Forelimb muscle (tissue), 1 donor: ENCODE measurements around the gene WDFY4. TPM values are rescaled to one million over a fixed set of nuclear protein-coding genes. Genes with fewer than 3 reads are reported as not detected.

Experiments used
- DNase-seq: peaks from one replicate; pipeline ENCODE4 v3.0.0-alpha.2; 2013; ENCODE audit warnings: low read depth
- polyA plus RNA-seq: library from polyadenylated mRNA; unstranded; fragments of 120-200 nt; gene quantifications from one replicate; pipeline ENCODE4 v1.2.1, GENCODE V29; 2013; ENCODE audit not compliant: insufficient read length

Gene WDFY4
- polyA plus RNA-seq, 1 donor: 3.7 TPM

DNA sequence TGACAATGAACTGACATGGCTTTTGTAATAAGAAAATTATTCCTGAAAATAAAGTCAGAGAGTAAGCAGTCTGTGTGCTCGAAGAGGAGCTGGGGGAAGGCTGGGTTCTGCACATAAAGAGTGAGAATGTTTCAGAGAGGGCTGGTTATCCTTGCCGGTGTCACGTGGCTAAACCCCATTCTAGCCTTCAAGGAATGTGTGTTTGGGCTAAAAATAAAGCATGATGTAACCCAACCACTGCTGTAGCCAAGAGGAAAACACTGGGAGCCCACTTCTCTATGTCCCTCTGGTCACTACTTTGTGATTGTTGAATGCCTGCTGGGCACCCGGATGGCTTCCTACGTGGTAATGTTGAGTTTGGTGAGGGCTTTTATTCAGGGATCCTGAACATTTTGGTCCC, 23.5 kb downstream of the WDFY4 start:
- peak; percentile 14 for DNase-seq

DNA sequence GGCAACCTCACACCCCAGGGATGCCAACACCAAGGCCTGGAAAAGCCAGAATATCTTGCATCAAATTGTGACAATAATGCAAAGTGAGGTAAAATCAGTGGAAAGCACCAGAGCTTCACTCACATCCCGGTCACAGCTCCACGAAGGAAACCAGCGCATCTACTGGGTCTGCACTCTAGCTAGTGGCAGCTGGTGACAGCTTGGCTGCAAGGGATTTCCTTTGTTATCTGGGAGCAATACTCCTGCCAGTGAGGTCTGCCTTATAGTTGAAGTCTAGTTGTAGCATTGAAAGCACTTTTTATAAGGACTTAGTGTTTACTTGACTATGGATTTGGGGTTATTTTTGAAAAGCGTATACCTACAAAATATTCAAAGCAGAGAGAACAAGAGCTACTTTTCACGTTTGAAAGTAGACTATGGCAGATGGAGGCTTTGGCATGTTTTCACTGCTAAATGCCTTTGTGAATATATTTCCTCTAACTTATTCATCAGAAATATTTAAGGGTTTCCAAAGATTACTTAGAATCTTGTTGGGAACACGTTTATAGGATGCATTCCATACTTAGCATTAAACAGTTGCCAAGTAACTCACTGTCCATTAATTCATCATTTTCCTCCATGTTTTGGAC, 26.1 kb downstream of the WDFY4 start:
- no peak for DNase-seq

DNA sequence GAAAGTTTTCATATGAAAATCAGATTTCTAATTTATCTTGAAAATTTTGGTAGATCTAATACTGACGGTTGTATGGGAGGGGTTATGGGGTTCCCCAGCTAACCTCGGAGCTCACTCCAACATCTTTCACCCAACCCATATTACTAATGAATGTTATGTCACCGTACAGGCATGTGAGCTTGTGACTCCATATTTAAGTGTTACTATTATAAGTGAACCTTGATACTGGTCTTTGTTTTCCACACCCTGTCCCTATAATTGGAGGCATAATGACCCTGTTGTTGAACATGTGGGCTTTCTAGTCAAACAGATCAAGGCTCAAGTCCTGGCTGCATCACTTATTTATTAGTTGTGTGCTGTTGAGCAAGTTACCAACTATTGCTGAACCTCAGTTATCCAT, 27.2 kb downstream of the WDFY4 start:
- no peak for DNase-seq

DNA sequence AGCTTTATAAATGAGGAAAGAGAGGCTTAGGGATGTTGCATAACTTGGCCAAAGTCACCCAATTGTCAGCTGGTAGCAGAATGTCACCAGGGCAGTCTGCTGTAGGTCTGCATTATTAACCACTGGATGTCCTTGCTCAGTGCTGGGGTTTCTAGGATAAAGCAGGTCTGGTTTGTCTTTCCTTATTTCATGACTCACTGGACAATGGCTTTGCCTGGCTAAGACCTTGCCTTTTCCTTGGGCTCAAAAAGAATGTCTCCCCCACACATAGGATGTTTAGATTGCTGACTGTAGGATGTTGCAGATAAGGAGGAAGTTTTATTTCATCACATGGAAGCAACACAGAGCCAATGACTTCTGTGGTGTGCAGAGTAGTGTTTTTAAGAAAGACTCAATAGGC, 29.4 kb downstream of the WDFY4 start:
- DNase-seq: no peak

DNA sequence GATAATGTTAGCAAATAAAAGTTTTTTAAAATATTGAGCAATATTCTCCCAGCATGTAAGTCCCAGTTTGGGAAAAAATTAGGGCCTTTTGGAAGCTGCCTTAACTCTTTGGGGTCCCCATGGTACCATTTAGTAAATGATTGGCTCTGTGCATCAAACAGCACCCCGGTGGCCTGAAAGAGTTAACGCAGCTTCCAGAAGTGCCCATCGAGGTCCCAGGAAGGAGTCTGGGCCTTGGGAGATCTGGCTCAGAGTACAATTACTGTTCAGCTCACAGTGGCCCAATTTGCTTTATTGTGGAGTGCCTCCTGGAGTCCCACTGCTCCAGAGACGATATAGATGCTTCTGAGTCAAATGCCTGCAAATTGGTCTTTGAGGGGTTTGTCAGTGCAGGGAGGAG, 31.7 kb downstream of the WDFY4 start:
- no peak for DNase-seq

DNA sequence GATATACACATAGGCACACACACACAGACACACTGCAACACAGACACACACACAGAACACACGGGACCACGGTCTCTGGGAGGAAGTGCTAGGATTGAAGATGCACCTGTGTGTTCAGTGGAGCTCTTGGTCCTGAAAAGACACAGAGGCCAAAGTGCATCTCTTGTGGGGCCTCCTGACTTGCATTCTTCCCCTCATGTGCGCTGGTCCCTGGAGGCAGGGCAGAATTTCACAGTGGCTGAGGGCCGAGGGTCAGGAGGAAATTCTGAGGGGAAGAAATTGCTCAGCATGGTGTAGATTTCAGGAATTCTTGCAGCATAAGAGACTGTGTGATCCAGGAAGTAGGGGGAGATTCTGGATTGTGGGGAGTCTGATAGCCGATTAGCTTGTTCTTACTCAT, 35.9 kb downstream of the WDFY4 start:
- DNase-seq: no peak

DNA sequence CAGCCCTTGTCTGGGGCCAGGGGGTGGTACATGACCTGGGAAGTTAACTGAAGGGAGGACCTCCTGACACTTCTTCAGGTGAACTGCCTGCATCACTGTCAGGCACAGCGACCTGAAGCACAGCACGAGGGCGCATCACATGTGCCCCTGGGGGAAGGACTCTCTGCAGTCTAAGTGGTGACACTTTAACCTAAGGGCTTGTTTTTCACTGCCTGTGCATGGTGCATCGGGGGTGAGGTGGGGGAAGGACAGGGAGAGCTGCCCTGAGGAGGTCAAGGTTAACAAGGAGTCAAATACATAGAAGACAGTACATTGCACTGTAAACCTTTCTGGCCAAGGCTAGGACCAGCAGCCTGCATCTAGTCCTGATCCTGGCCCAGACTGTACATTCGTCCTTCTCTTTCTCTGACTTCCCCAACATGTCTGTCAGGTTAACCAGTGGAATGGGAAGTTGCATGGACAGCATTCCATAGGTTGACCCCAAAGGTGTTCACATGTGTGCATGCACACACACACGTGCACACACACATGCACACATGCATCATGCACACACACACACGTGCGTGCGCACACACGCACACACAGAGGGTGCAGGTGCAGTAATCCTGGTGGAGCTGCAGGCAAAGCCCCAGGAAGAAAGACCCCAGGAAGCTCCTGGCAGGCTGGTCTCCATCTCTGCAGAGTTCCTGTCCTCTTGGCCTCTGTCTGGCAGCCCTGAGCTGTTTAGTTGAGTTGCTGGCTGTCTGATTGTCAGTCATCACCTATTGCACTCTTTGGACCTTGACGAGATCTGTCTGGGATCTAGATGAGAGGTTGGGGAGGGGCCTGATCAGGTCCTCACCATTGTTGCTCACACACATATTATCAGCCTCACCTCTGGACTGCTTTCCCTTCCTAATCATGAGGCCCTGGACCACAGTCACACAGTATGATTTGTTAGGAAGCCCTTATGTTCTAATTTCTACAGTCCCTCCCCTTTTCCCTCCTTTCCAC, 37.8 kb downstream of the WDFY4 start:
- DNase-seq: no peak

DNA sequence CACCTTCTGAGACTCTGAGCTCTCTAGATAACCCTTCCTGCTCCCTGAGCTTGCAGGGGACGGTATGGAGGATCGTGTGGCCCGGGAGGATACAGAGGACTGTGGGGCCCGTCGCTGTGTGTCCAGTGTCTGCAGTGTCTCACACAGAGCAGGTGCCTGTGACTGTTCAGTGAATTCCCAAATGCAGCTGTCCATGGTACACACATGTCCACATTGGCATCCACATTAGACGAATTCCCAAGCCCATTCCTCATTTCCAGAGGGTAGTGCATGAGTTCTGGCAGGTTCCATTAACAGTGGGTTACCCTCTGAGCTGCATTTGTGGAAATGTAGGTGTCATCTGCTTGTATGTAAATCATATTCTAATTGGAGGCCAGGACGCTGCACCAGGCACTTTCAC, 39.5 kb downstream of the WDFY4 start:
- no peak for DNase-seq

DNA sequence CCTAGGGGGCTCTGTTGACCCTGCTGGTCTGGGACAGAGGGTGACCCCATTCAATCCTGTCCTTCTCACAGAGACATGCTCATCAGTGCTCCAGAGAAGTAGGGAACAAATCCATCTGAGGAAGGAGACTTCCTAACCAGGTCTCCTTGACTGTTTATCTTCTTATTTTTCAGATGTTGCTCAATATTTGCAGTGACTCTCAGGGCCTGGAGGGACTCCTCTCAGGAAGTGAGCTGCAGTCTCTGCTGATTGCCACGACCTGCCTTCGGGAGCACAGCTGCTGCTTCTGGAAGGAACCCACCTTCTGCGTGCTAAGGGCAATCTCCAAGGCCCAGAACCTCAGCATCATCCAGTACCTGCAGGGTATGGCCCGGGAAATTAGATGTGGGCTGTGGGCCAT, 41.0 kb downstream of the WDFY4 start:
- DNase-seq: no peak

DNA sequence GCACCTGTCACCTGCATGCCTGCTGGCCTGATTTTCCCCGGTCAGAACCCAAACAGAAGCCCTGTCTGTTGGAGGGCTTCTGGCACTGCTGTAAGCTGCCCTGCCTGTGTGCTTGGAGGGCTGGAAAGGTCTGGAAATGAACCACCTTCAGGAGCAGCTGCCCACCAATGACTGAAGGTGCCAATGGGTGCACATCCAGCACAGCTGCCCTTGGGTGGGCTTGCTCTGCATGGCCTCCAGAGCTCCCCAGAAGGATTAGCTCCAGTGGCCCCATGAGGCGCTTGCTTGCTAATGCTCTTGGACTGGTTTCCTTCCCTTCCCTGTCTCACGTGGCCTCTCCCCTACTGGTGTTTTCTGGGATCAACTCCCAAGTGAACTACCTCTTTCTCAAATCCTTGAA, 43.2 kb downstream of the WDFY4 start:
- DNase-seq: no peak

DNA sequence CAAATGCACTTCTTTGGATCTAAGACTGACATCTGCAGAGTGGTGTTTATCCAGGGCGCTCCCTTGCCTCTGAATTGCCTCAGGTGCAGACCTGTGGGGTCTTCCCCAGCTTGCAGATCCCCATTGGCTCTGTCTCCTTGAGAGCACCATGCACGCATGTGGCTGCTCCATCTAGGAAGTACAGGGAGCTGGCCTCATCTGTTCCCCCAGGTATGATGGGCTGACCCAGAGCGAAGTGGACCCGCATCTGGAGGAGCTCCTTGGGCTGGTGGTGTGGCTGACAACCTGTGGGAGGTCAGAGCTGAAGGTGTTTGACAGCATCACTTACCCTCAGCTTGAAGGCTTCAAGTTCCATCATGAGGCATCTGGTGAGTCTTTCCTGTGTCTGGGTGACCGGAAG, 44.5 kb downstream of the WDFY4 start:
- DNase-seq: no peak

DNA sequence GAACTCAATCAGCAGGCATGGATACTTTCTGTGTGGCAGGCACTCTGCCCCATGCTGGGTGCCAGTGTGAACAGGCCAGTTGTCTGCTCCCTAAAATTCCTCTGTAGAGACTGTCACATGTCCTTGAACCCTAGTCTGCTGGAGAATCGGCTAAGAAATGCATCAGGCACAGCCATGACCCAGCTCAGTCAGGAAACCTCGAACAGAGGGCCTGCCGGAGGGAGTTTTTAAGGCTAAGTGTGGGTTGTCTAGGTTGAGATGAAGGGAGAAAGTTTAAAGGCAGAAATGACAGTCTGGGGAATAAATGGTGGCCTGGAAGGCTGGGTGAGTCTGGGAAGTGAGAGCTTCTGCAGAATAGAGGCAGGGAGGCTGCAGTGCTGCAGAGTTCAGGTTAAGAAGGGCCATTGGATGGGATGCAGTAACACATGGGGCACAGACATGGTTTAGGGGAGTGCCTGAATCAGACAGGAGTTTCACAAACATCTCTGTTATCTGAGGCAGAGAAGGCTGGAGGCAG, 45.3 kb downstream of the WDFY4 start:
- DNase-seq: no peak

DNA sequence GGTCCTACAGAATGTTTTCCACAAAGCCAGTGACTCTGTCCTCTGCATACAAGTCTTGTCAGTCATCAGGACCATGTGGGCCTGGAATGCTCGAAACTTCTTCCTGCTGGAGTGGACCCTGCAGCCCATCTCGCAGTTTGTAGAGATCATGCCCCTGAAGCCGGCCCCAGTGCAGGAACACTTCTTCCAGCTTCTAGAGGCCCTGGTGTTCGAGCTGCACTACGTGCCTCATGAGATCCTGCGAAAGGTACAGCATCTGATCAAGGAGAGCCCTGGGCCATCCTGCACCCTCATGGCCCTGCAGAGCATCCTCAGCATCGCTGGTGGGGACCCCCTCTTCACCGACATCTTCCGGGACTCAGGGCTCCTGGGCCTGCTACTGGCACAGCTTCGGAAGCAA, 46.5 kb downstream of the WDFY4 start:
- DNase-seq: no peak

DNA sequence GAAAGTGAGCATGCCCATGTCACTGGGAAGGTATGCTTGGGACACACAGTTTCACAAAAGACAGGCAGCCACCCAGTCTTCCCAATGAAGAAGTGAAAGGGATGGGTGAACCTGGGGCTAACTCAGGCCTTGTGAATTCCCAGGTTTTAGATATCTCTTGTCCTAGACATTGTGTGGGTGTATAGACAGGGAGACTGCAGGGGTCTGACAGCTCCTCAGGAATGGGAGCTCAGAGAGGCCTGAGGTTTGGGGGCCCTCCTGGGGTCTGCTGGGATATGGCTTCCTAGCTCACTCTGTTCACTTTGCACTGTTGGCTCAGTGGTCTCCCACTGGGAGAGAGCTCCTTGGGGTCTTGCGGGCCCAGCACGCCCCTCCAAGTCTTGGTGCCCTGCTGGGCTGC, 47.0 kb downstream of the WDFY4 start:
- no peak for DNase-seq

DNA sequence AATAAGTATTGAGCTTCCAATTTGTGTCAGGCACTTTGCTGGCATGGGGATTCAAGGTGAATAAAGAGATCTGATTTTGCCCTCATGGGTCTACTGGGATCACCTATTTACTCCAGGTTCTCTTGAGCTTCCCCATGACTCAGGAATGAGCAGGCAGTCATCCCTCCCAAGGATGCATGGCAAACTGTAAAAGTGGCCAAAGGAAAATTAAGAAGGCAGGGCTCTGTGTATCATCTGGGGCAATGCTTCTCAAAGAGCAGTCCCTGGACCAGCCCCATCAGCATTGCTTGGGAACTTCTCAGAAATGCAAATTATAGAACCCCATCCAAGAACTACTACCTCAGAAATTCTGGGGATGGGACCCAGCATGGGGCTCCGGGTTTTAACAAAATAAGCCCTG, 48.7 kb downstream of the WDFY4 start:
- DNase-seq: no peak

DNA sequence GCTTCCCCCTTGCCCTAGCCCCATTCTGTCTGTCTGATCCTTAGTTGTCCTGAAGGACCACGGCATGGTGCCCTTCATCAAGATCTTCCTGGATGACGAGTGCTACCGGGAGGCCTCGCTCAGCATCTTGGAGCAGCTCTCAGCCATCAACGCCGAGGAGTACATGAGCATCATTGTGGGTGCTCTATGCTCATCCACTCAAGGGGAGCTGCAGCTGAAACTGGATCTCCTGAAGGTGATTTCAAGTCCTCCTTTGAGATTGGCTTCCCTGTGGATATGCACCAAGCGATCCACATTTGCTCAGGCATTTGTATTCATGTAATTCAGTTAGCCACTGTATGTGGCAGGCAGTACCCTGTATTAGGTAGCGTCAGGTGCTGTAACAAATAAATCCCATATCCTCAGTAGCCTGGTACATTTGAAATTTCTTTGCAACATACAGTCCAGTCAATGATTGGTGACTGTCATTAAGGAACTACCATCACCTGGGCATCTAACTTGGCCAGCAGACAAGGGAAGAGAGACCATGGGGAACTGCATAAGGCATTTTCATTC, 51.2 kb downstream of the WDFY4 start:
- no peak for DNase-seq

DNA sequence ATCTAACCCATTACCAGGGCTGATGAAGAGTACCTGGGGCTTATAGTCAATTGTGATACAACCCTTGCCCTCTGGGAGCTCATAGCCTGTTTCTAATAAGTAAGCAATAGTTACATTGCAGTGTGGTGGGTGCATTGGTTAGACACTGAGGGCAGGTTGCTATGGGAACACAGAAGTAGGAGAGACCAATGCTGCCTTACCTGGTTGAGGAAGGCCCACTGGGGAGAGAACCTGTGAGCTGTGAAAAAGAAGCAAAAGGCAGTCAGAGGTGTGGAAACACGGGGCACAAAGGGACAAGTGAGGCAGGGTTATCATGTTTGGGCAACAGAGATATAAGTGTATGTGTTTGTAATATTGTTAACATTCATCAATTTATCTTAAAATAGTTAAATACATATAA, 51.9 kb downstream of the WDFY4 start:
- DNase-seq: no peak

DNA sequence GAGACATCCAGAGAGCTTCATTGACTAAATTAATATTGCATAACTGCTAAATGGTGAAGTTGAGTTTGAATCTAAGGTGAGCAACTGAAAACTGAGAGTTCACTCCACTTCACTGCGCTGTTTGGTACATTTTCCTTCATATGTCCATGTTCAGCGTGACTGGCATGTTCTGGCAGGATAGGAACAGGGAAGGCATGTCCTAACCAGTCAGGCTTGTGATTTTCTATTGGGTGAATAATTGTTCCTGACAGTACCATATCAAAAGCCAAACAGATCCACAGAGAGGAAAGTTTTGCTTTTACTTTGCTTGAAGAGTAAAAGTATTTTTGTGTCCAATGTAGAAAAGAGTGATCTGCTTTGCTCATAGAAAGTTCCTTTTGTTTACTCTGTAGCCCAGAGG, 53.2 kb downstream of the WDFY4 start:
- DNase-seq: no peak

DNA sequence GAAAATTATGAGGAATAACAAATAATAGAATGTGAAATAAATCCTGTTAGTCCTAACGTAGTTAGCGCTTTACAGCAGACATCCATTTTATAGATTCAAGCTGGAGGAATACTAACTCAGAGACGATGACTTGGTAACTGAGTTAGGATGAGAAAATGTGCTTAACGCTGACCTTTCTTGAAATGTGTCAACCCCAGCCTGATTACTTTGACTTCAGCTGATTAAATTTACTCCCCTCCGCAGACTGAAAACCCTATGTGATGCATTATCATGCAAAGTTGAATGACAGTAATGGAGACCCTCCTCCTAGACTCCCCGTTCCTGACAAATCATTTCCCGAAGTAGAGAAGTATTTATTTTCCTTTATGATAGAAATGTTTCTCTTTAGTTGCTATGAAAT, 54.5 kb downstream of the WDFY4 start:
- no peak for DNase-seq

DNA sequence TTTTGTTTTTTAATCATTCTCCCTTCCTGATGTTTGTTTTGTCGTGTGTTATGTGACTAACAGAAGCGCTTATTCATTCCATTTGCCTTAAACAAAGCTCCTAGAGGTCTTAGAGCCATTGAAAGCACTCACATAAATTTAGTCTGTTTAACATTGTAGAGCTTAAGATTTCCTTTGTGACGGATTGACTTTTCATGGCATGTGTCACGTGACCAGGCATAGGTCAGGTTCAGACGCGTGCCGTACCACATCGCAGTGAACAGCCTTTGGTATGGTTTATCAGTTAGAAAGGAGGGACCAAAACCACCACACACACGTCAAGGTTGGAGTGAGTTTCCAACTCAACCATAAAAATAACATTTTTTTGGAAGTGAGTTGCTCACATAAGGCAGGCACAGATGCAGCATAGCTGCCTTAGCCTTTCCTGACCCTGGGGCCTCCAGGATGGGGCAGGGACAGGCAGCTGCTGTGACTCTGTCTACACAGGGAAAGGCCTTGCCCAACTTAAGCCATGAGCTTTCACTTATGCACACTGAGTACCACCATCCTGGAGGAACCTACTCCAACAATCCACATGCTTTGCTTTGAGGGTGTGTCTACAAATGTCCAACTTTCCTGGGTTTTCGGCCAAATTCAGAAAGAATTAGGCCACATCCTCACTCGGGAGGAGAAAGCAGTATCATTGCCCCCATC, 55.5 kb downstream of the WDFY4 start:
- no peak for DNase-seq

DNA sequence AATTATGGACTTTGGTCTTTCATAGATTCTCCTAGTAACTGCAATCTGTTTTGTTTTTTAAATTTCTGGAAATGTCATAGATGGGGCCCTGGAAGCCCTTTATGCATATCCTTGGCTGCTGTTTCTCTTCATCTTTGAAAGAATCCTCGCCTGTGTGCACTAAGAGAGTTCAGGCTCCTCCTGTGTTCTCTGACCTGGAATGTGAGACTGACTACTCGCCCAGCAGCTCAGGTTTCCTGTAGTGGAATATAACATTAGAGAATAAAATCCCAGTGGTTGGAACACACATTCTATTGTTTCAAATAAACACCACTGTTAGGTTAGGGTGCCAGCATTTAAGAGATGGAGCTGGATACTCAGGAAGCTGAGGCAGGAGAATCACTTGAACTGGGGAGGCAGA, 56.3 kb downstream of the WDFY4 start:
- no peak for DNase-seq
